OCI-LY7 (cell line): Measurements from ENCODE around the gene FBXO31. TPM values are rescaled to one million over a fixed set of nuclear protein-coding genes. Genes with fewer than 3 reads are reported as not detected.
"Not testable (repeated sequence)": the region's sequence is repeated elsewhere in the genome, so short reads cannot be mapped to it uniquely, and the experiment has no call there.

Experiments
- BruUV-seq: library from RNA; stranded (reverse); fragments of 400-500 nt; replicated peaks from 2 replicates; lab custom pipeline; 2021; lab: Mats Ljungman, UMichigan
- CTCF ChIA-PET: fragments of 300-600 bp; sonication (Branson Sonifier 250); formaldehyde crosslinking; loops from one replicate; lab custom pipeline; 2022; ENCODE audit warnings: antibody characterized with exemption; ENCODE audit not compliant: unreplicated experiment; lab: Charles Lee
- POLR2A ChIA-PET: fragments of 300-600 bp; sonication (Branson Sonifier 250); formaldehyde crosslinking; loops from one replicate; lab custom pipeline; 2022; ENCODE audit warnings: antibody characterized with exemption; lab: Charles Lee
- DNase-seq: peaks from one replicate; pipeline ENCODE4 v3.0.0-alpha.2; 2015; ENCODE audit warnings: low spot score
- H2AFZ ChIP-seq: fragments of 200-600 bp; sonication (generic), shearing (Covaris generic); 2 replicates; pipeline ENCODE4 v1.6.1; 2014; ENCODE audit warnings: mild to moderate bottlenecking, antibody characterized with exemption, low read length, moderate library complexity
- H3K27ac ChIP-seq: fragments of 200-600 bp; sonication (generic); 2 replicates; pipeline ENCODE4 v1.5.1; 2014; ENCODE audit warnings: mixed run types, low read depth, mild to moderate bottlenecking, moderate library complexity, low read length, inconsistent platforms; ENCODE audit not compliant: poor library complexity, severe bottlenecking
- H3K36me3 ChIP-seq: fragments of 200-600 bp; sonication (generic); 2 replicates; pipeline ENCODE4 v1.6.1; 2014; ENCODE audit warnings: mild to moderate bottlenecking, antibody characterized with exemption, low read length, moderate library complexity, mixed read lengths; ENCODE audit not compliant: insufficient read depth
- H3K4me1 ChIP-seq: fragments of 200-600 bp; sonication (generic); 2 replicates; pipeline ENCODE4 v1.5.1; 2014; ENCODE audit warnings: mild to moderate bottlenecking, low read length; ENCODE audit not compliant: insufficient read depth, poor library complexity, severe bottlenecking
- H3K4me2 ChIP-seq: fragments of 200-600 bp; sonication (generic); 2 replicates; pipeline ENCODE4 v1.6.1; 2014; ENCODE audit warnings: mild to moderate bottlenecking, low read length
- H3K4me3 ChIP-seq: fragments of 200-600 bp; sonication (generic); 2 replicates; pipeline ENCODE4 v1.5.1; 2014; ENCODE audit warnings: mild to moderate bottlenecking, low read depth, low read length; ENCODE audit not compliant: poor library complexity, severe bottlenecking
- H3K79me2 ChIP-seq: fragments of 200-600 bp; sonication (generic); 2 replicates; pipeline ENCODE4 v1.6.1; 2016; ENCODE audit warnings: low read depth, mild to moderate bottlenecking, low read length, moderate library complexity, mixed read lengths; ENCODE audit not compliant: insufficient read depth
- H3K9me2 ChIP-seq: fragments of 200-600 bp; sonication (generic); 2 replicates; pipeline ENCODE4 v1.6.1; 2016; ENCODE audit warnings: mild to moderate bottlenecking, low read length, mixed read lengths; ENCODE audit not compliant: insufficient read depth
- H3K9me3 ChIP-seq: fragments of 200-600 bp; sonication (generic); 2 replicates; pipeline ENCODE4 v1.6.1; 2014; ENCODE audit warnings: mild to moderate bottlenecking, mixed run types, low read length, mixed read lengths
- H4K20me1 ChIP-seq: fragments of 200-600 bp; sonication (generic); 2 replicates; pipeline ENCODE4 v1.6.1; 2014; ENCODE audit warnings: mild to moderate bottlenecking, antibody characterized with exemption, low read length, moderate library complexity, mixed read lengths; ENCODE audit not compliant: insufficient read depth
- CTCF ChIP-seq: fragments of 200-600 bp; sonication (generic); conservative IDR thresholded peaks from 2 replicates; pipeline ENCODE4 v1.5.1; 2014; ENCODE audit warnings: mild to moderate bottlenecking, antibody characterized with exemption, low read length, moderate library complexity, mixed read lengths
- EZH2phosphoT487 ChIP-seq: fragments of 200-600 bp; sonication (generic); IDR thresholded peaks from 2 replicates; pipeline ENCODE4 v1.6.1; 2018; ENCODE audit warnings: low read depth, borderline replicate concordance, mild to moderate bottlenecking, mixed run types, antibody characterized with exemption, low read length, moderate library complexity, mixed read lengths
- intact Hi-C: fragments of 100-400 bp; cut with micrococcal nuclease; formaldehyde crosslinking; loops from one replicate; pipeline ENCODE4 v1.10.0; 2022; ENCODE audit not compliant: unreplicated experiment
- total RNA-seq, 2 experiments: library from RNA; depleted of rRNA in 1 of 2; stranded (reverse); fragments of >200 nt in 1 of 2; shearing (Covaris generic) in 1 of 2; gene quantifications; 2 replicates each; pipeline ENCODE4 v1.2.3, GENCODE V29; 2014 to 2022

Gene FBXO31
- total RNA-seq, 2 experiments from 2014 or later, result 26.0 to 32.4 TPM

- intact Hi-C loops, result loop anchor here (5.0 kb wide), 1 partner anchor 312 kb away; no protein-coding TSS in a partner anchor
- peak overlapping the region; percentile 92 for H3K4me2 ChIP-seq
- no peak for DNase-seq
- H3K27ac ChIP-seq, result no peak overlapping the region
- no peaks in the 10 kb centered on the region for H3K9me3 ChIP-seq
- H3K79me2 ChIP-seq, result peaks cover 27% of the 10 kb centered on the region; the same call in 1 of the 2 replicates
- no peaks in the 10 kb centered on the region for H3K9me2 ChIP-seq
- peaks cover 6% of the 10 kb centered on the region; the same call in 1 of the 2 replicates for H3K36me3 ChIP-seq
- ChIA-PET POLR2A (no interaction called here), CTCF (no interaction called here)
- H3K4me1 ChIP-seq, result peaks cover 52% of the 10 kb centered on the region
- peak overlapping the region; percentile 78 for H3K4me3 ChIP-seq
- no peak for TF ChIP-seq CTCF
- no peak for TF ChIP-seq EZH2phosphoT487
- H4K20me1 ChIP-seq, result peaks cover 14% of the 10 kb centered on the region
- BruUV-seq, result no TSS peak
- H2AFZ ChIP-seq, result no peak overlapping the region
These were observed 7.2 kb upstream of the FBXO31 start for GRCh38 chr16:87390641-87391323.

- H3K36me3 ChIP-seq, DNase-seq, BruUV-seq, POLR2A ChIA-PET, H3K9me3 ChIP-seq, H3K4me3 ChIP-seq, CTCF ChIA-PET, H3K27ac ChIP-seq, H3K4me2 ChIP-seq, H3K9me2 ChIP-seq, H2AFZ ChIP-seq: not testable (repeated sequence)
- Histone ChIP-seq H3K79me2 (peaks cover 21% of the 10 kb centered on the region; the same call in 1 of the 2 replicates), H4K20me1 (peaks cover 14% of the 10 kb centered on the region), H3K4me1 (peaks cover 52% of the 10 kb centered on the region)
- intact Hi-C loops, result loop anchor here (5.0 to 10.0 kb wide), 3 partner anchors 312 to 1485 kb away; no protein-coding TSS in a partner anchor
These were observed 6.3 kb upstream of the FBXO31 start for GRCh38 chr16:87389914-87390313.

GRCh38 chr16:87389245-87389644 lies 5.7 kb upstream of the FBXO31 start:
- TF ChIP-seq CTCF (no peak), EZH2phosphoT487 (no peak)
- Histone ChIP-seq H3K79me2 (peaks cover 16% of the 10 kb centered on the region; the same call in 1 of the 2 replicates), H3K4me1 (peaks cover 54% of the 10 kb centered on the region), H3K4me2 (peak overlapping the region; percentile 8; the same call in 1 of the 2 replicates), H3K9me2 (no peaks in the 10 kb centered on the region), H3K27ac (peak overlapping the region; percentile 85), H2AFZ (0 out of 2 replicates have a peak overlapping the region, but pooled peaks have one; percentile 16), H3K9me3 (no peaks in the 10 kb centered on the region), H4K20me1 (peaks cover 14% of the 10 kb centered on the region), H3K4me3 (no peak overlapping the region), H3K36me3 (no peaks in the 10 kb centered on the region)
- intact Hi-C loops, result loop anchor here (10.0 kb wide), 2 partner anchors 386 to 1484 kb away; no protein-coding TSS in a partner anchor
- POLR2A ChIA-PET, result interaction anchor here (0.6 to 1.4 kb wide), 2 partner anchors 268 to 486 kb away, joined by 3 to 9 read pairs; no protein-coding TSS in a partner anchor
- CTCF ChIA-PET, result no interaction called here
- no TSS peak for BruUV-seq
- no peak for DNase-seq
